ENCODE results near the gene RPLP2. TPM values are rescaled to one million over a fixed set of nuclear protein-coding genes. Genes with fewer than 3 reads are reported as not detected.

Gene RPLP2
- total RNA-seq, 3 donors from 2014 or later (not counting 1 experiment from before 2014, with no cell fraction given) = 1,482 to 1,846 (median 1,534) TPM

DNA sequence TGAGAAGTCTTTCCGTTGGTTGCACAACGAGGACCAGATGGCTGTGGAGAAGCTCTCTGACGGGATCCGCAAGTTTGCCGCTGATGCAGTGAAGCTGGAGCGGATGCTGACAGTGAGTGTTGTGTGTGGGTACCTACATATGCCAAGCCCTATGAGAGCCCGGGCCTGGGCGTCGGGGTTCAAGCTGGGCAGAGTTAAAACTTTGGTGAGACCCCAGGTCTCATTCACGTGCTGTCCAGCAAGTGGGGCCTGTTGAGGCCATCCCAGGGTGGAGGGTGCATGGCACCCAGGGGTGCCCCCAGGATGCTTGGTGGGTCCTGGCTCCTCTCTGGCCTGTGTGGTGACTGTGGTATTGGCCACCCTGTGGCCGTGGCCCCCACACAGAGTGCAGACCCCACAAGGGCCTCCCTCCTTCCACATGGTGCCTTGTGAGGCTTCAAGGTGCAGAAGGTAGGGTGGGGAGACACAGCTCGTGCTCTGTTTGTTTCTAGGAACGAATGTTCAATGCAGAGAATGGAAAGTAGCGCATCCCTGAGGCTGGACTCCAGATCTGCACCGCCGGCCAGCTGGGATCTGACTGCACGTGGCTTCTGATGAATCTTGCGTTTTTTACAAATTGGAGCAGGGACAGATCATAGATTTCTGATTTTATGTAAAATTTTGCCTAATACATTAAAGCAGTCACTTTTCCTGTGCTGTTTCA, 45.3 kb upstream of the RPLP2 start:
- TF ChIP-seq, protein P1, sequence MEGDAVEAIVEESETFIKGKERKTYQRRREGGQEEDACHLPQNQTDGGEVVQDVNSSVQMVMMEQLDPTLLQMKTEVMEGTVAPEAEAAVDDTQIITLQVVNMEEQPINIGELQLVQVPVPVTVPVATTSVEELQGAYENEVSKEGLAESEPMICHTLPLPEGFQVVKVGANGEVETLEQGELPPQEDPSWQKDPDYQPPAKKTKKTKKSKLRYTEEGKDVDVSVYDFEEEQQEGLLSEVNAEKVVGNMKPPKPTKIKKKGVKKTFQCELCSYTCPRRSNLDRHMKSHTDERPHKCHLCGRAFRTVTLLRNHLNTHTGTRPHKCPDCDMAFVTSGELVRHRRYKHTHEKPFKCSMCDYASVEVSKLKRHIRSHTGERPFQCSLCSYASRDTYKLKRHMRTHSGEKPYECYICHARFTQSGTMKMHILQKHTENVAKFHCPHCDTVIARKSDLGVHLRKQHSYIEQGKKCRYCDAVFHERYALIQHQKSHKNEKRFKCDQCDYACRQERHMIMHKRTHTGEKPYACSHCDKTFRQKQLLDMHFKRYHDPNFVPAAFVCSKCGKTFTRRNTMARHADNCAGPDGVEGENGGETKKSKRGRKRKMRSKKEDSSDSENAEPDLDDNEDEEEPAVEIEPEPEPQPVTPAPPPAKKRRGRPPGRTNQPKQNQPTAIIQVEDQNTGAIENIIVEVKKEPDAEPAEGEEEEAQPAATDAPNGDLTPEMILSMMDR (IDR thresholded peaks at IDR 0.05) = no peak

DNA sequence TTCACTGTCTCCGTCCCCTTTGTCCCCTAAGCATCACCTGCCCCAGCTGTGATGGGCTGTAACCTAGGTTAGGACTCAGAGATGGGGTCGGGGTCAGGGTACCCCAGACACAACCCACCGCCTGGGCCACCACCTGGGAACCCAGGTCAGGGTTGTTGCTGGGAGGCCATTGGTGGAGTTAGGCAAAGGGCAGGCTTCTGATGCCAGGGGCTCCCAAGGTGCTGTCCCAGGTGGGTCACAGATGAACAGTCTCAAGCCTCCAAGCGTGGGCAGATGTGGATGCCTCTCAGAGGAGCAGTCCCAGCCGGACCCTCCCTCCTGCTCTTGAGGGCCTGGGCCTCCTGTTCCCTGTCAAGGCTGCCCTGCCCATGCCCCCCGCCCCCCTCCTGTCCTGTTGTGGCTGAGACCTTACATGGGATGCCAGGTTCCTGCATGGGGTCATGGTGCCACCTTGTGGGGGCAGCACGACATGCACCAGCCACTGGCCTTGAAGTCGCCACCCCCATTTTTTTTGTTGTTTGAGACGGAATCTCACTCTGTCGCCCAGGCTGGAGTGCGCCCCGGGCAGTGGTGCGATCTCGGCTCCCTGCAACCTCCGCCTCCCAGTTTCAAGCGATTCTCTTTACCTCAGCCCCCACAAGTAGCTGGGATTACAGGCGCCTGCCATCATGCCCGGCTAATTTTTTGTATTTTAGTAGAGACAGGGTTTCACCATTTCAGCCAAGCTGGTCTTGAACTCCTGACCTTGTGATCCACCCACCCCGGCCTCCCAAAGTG, 44.6 kb upstream of the RPLP2 start:
- no peaks in the 10 kb centered on the region for H3K36me3 Mint-ChIP-seq
- no peaks in the 10 kb centered on the region for H3K27me3 ChIP-seq (ENCODE audit: control insufficient read depth, insufficient read depth, low read length)
- no peak overlapping the region for H3K27ac Mint-ChIP-seq
- H3K4me1 Mint-ChIP-seq = no peaks in the 10 kb centered on the region
- H3K27ac ChIP-seq (ENCODE audit: low read length) = no peak overlapping the region
- ATAC-seq = peak; percentile 85 to 97 (median 87)
- H3K4me3 Mint-ChIP-seq = no peak overlapping the region
- H3K9me3 Mint-ChIP-seq = no peaks in the 10 kb centered on the region
- H3K4me1 ChIP-seq (ENCODE audit: control insufficient read depth, insufficient read depth, low read length) = no peaks in the 10 kb centered on the region
- no peaks in the 10 kb centered on the region for H3K27me3 Mint-ChIP-seq (ENCODE audit: low read depth in 2 of 2)
- WGBS (ENCODE audit: insufficient coverage) = 77% methylated on average over 19 of the region's 19 CpGs
- intact Hi-C loops (cut with micrococcal nuclease) = no loop called here
- peaks cover 37% of the 10 kb centered on the region for H3K36me3 ChIP-seq (ENCODE audit: control insufficient read depth, insufficient read depth, low read length)
- H3K4me3 ChIP-seq (ENCODE audit: low read length) = no peak overlapping the region
- TF ChIP-seq, protein P1 (IDR thresholded peaks at IDR 0.05) = peak; percentile 43
- peak; percentile 54 to 82 for DNase-seq
- no peaks in the 10 kb centered on the region for H3K9me3 ChIP-seq (ENCODE audit: control insufficient read depth, insufficient read depth, low read length)

More for the DNA sequence above, 45.3 kb upstream of the RPLP2 start:
- Histone ChIP-seq H3K27ac (ENCODE audit: low read length) (no peak overlapping the region), H3K4me1 (ENCODE audit: control insufficient read depth, insufficient read depth, low read length) (no peaks in the 10 kb centered on the region), H3K27me3 (ENCODE audit: control insufficient read depth, insufficient read depth, low read length) (no peaks in the 10 kb centered on the region), H3K36me3 (ENCODE audit: control insufficient read depth, insufficient read depth, low read length) (peaks cover 44% of the 10 kb centered on the region), H3K4me3 (ENCODE audit: low read length) (no peak overlapping the region), H3K9me3 (ENCODE audit: control insufficient read depth, insufficient read depth, low read length) (no peaks in the 10 kb centered on the region)
- intact Hi-C loops (cut with micrococcal nuclease) = no loop called here
- H3K4me3 Mint-ChIP-seq = no peak overlapping the region
- H3K36me3 Mint-ChIP-seq = no peaks in the 10 kb centered on the region
- no peaks in the 10 kb centered on the region for H3K27me3 Mint-ChIP-seq (ENCODE audit: low read depth in 2 of 2)
- no peaks in the 10 kb centered on the region for H3K9me3 Mint-ChIP-seq
- DNase-seq (peak in 1 of 2 donors; percentile 6), ATAC-seq (no peak)
- WGBS (ENCODE audit: insufficient coverage) = 95% methylated on average over 18 of the region's 18 CpGs
- no peak overlapping the region for H3K27ac Mint-ChIP-seq
- H3K4me1 Mint-ChIP-seq = no peaks in the 10 kb centered on the region

DNA sequence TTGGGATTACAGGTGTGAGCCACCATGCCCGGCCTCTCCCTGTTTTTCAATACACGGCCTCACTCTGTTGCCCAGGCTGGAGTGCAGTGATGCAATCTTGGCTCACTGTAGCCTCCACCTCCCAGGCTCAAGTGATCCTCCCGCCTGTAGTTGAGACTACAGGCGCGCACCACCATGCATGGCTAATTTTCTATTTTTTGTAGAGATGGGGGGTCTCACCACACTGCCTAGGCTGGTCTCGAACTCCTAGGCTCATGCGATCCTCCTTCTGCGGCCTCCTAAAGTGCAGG, 44.0 kb upstream of the RPLP2 start:
- H3K9me3 Mint-ChIP-seq = no peaks in the 10 kb centered on the region
- intact Hi-C loops (cut with micrococcal nuclease) = no loop called here
- H3K4me3 Mint-ChIP-seq = no peak overlapping the region
- H3K36me3 Mint-ChIP-seq = no peaks in the 10 kb centered on the region
- 99% methylated on average over 7 of the region's 8 CpGs for WGBS (ENCODE audit: insufficient coverage)
- no peaks in the 10 kb centered on the region for H3K4me1 Mint-ChIP-seq
- TF ChIP-seq, protein P1 (IDR thresholded peaks at IDR 0.05) = no peak
- H3K27ac ChIP-seq (ENCODE audit: low read length) = no peak overlapping the region
- ATAC-seq = no peak
- no peaks in the 10 kb centered on the region for H3K27me3 Mint-ChIP-seq (ENCODE audit: low read depth in 2 of 2)
- peaks cover 37% of the 10 kb centered on the region for H3K36me3 ChIP-seq (ENCODE audit: control insufficient read depth, insufficient read depth, low read length)
- no peaks in the 10 kb centered on the region for H3K9me3 ChIP-seq (ENCODE audit: control insufficient read depth, insufficient read depth, low read length)
- no peak overlapping the region for H3K27ac Mint-ChIP-seq
- no peaks in the 10 kb centered on the region for H3K27me3 ChIP-seq (ENCODE audit: control insufficient read depth, insufficient read depth, low read length)
- H3K4me3 ChIP-seq (ENCODE audit: low read length) = no peak overlapping the region
- no peak for DNase-seq
- no peaks in the 10 kb centered on the region for H3K4me1 ChIP-seq (ENCODE audit: control insufficient read depth, insufficient read depth, low read length)
